Endothelial cell of umbilical vein (primary cell): ENCODE results near the gene REPS2. TPM values are rescaled to one million over a fixed set of nuclear protein-coding genes. Genes with fewer than 3 reads are reported as not detected.

Source experiments
- BruUV-seq: library from RNA; stranded (reverse); fragments of 400-500 nt; replicated peaks from 2 replicates; lab custom pipeline; 2021; lab: Mats Ljungman, UMichigan
- CTCF ChIA-PET: fragments of 300-600, 350-600 bp; sonication (Branson Sonifier 250); formaldehyde crosslinking; loops from one replicate; lab custom pipeline; 2021; ENCODE audit warnings: antibody characterized with exemption, inconsistent platforms; lab: Charles Lee
- POLR2A ChIA-PET: fragments of 300-600, 350-600 bp; sonication (Branson Sonifier 250); formaldehyde crosslinking; loops from one replicate; lab custom pipeline; 2021; ENCODE audit warnings: antibody characterized with exemption, inconsistent platforms; lab: Charles Lee
- DNase-seq: peaks from one replicate; pipeline ENCODE4 v3.0.0-alpha.2; 2011; ENCODE audit warnings: low read depth, low spot score
- FAIRE-seq: peaks from 2 replicates; lab custom pipeline; 2011; peaks lifted over from hg19 to GRCh38; lab: Jason Lieb, UNC
- H2AFZ ChIP-seq: 2 replicates; pipeline ENCODE4 v1.6.0; 2012; ENCODE audit warnings: low read depth, low read length, control low read depth, inconsistent platforms
- H3K27ac ChIP-seq: 2 replicates; pipeline ENCODE4 v1.5.1; 2011; ENCODE audit warnings: low read depth, mild to moderate bottlenecking, control low read depth, low read length, moderate library complexity; ENCODE audit not compliant: insufficient read depth
- H3K27me3 ChIP-seq, 2 experiments: 2 replicates each; pipeline versions ENCODE4 v1.6.0 to v1.6.1; 2011; ENCODE audit warnings: low read length in 2 of 2, mixed read lengths in 1 of 2; ENCODE audit not compliant: control insufficient read depth in 2 of 2, insufficient read depth in 2 of 2
- H3K36me3 ChIP-seq, 2 experiments: 2 replicates in 1 of 2; 3 replicates in 1 of 2; pipeline ENCODE4 v1.5.1; 2011; ENCODE audit warnings: low read length in 2 of 2, mild to moderate bottlenecking in 1 of 2, moderate library complexity in 1 of 2; ENCODE audit not compliant: control insufficient read depth in 2 of 2, insufficient read depth in 2 of 2; ENCODE audit errors: extremely low read depth in 1 of 2
- H3K4me1 ChIP-seq: 3 replicates; pipeline ENCODE4 v1.5.1; 2011; ENCODE audit warnings: mild to moderate bottlenecking, low read length; ENCODE audit not compliant: control insufficient read depth, insufficient read depth; ENCODE audit errors: extremely low read depth
- H3K4me2 ChIP-seq: 2 replicates; pipeline ENCODE4 v1.6.1; 2011; ENCODE audit warnings: low read length, control low read depth, mixed read lengths; ENCODE audit not compliant: insufficient read depth
- H3K4me3 ChIP-seq, 3 experiments: fragments of 200-600 bp in 1 of 3; sonication (generic), shearing (Covaris generic) in 1 of 3; replicated peaks in 1 of 3; 2 replicates each; pipeline ENCODE4 v1.5.1; 2011 to 2016; ENCODE audit warnings: control low read depth in 3 of 3, low read length in 3 of 3, mild to moderate bottlenecking in 2 of 3, inconsistent platforms in 1 of 3, low read depth in 1 of 3, moderate library complexity in 1 of 3; ENCODE audit not compliant: insufficient read depth in 1 of 3
- H3K79me2 ChIP-seq: 2 replicates; pipeline ENCODE4 v1.6.0; 2012; ENCODE audit warnings: low read length, inconsistent platforms; ENCODE audit not compliant: control insufficient read depth, insufficient read depth
- H3K9ac ChIP-seq: replicated peaks from 2 replicates; pipeline ENCODE3; 2011; ENCODE audit warnings: low read length, control low read depth; ENCODE audit not compliant: insufficient read depth; ENCODE audit errors: extremely low read depth
- H3K9me1 ChIP-seq: replicated peaks from 3 replicates; pipeline ENCODE4 v1.6.0; 2011; ENCODE audit warnings: mild to moderate bottlenecking, low read length; ENCODE audit not compliant: control insufficient read depth, insufficient read depth; ENCODE audit errors: extremely low read depth
- H3K9me3 ChIP-seq: replicated peaks from 2 replicates; pipeline ENCODE4 v1.5.1; 2012; ENCODE audit warnings: low read length, inconsistent platforms; ENCODE audit not compliant: control insufficient read depth, insufficient read depth
- H4K20me1 ChIP-seq: replicated peaks from 2 replicates; pipeline ENCODE3; 2011; ENCODE audit warnings: mild to moderate bottlenecking, low read length; ENCODE audit not compliant: control insufficient read depth, insufficient read depth; ENCODE audit errors: extremely low read depth
- EZH2 ChIP-seq: IDR thresholded peaks from 2 replicates; pipeline ENCODE4 v1.6.1; 2012; ENCODE audit warnings: borderline replicate concordance, low read depth, mild to moderate bottlenecking, moderate library complexity, low read length, inconsistent platforms; ENCODE audit not compliant: severe bottlenecking
- FOS ChIP-seq: IDR thresholded peaks from 2 replicates; pipeline ENCODE4 v1.6.1; 2011; ENCODE audit warnings: mild to moderate bottlenecking, low read length, moderate library complexity, borderline replicate concordance; ENCODE audit not compliant: insufficient read depth
- JUN ChIP-seq: IDR thresholded peaks from 2 replicates; pipeline ENCODE4 v1.6.1; 2011; ENCODE audit warnings: borderline replicate concordance, low read depth; ENCODE audit not compliant: insufficient read length, insufficient read depth
- MYC ChIP-seq: IDR thresholded peaks from one replicate; pipeline ENCODE4 v1.6.1; 2011; ENCODE audit warnings: mild to moderate bottlenecking, low read depth, low read length
- POLR2A ChIP-seq: IDR thresholded peaks from 2 replicates; pipeline ENCODE4 v1.6.1; 2012; ENCODE audit warnings: low read depth, mild to moderate bottlenecking, control low read depth, low read length
- dilution Hi-C: fragments of 300-500 bp; cut with MboI; formaldehyde crosslinking; loops from one replicate; pipeline ENCODE4 v1.15.0; 2019; ENCODE audit warnings: low sequenced_read_pairs; ENCODE audit not compliant: extremely low pct_ligation_motif_present
- intact Hi-C: fragments of 100-400 bp; cut with micrococcal nuclease; formaldehyde crosslinking; loops from one replicate; pipeline ENCODE4 v1.10.0; 2022
- polyA plus RNA-seq, 4 experiments: library from polyadenylated mRNA; depleted of rRNA in 3 of 4; stranded (reverse) in 3 of 4; unstranded in 1 of 4; fragments of >200 nt; gene quantifications; 2 replicates each; pipeline versions ENCODE4 v1.2.1 to v1.2.3, GENCODE V29; 2011 to 2012; ENCODE audit warnings: missing spikeins in 1 of 4
- total RNA-seq: library from RNA; stranded (reverse); gene quantifications from 2 replicates; pipeline ENCODE4 v1.2.3, GENCODE V29; 2021

Gene REPS2
- total and polyA plus RNA-seq, 2 donors (not counting 3 experiments of a cell fraction or from before 2014, with no cell fraction given): 0.91 to 2.6 TPM

DNA sequence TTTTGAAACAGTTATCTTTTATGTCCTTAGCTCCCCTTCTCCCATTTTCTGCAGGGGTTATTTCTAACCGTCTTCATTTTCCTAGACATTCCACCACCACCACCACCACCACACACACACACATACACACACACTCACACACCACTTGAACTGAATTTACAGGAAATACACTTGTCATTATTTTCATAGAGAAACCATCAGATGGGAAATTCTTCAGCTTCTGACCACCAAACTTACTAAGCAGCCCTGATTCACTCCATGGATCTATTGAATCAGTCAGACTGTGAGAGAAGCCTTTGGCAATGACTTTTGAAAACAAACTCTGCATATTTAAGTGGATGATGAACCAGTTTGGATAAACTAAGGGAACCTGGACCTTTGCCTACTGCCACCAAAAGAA lies 218.5 kb downstream of the REPS2 start:
- dilution Hi-C loops (no loop called here), intact Hi-C loops (no loop called here)
- no peaks in the 10 kb centered on the region for H3K36me3 ChIP-seq
- TF ChIP-seq POLR2A (no peak), JUN (no peak)
- no peaks in the 10 kb centered on the region for H4K20me1 ChIP-seq
- H3K79me2 ChIP-seq: no peaks in the 10 kb centered on the region
- H3K4me2 ChIP-seq: no peak overlapping the region
- DNase-seq (no peak), FAIRE-seq (no peak)
- CTCF ChIA-PET: no interaction called here
- no peak overlapping the region for H3K27ac ChIP-seq
- POLR2A ChIA-PET: no interaction called here
- no peaks in the 10 kb centered on the region for H3K4me1 ChIP-seq
- H3K4me3 ChIP-seq: no peak overlapping the region
- no TSS peak for BruUV-seq
- H2AFZ ChIP-seq: no peak overlapping the region
- H3K27me3 ChIP-seq: no peaks in the 10 kb centered on the region
- no peak overlapping the region for H3K9ac ChIP-seq
- no peaks in the 10 kb centered on the region for H3K9me1 ChIP-seq
- H3K9me3 ChIP-seq: no peaks in the 10 kb centered on the region

DNA sequence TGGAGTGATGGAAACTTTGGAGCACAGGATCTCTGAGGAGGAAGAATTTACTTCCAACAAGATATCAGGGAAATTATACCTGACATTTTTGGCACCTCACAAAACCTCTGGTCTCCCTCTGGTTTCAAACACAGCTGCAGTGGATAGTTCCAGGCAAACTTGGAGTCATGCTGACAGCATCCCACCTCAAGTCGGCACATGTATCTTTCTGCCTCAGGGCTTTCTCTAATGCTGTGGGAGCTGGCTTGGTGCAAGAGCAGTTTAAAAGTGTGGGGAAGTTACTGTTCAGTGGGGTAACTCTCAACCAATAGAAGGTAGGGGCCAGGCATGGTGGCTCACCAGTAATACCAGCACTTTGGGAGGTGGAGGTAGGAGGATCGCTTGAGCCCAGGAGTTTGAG lies 221.5 kb downstream of the REPS2 start:
- Histone ChIP-seq H3K4me3 (no peak overlapping the region), H3K27me3 (no peaks in the 10 kb centered on the region), H2AFZ (no peak overlapping the region), H3K9me3 (no peaks in the 10 kb centered on the region), H3K9ac (no peak overlapping the region), H4K20me1 (no peaks in the 10 kb centered on the region), H3K4me2 (no peak overlapping the region), H3K4me1 (no peaks in the 10 kb centered on the region), H3K36me3 (no peaks in the 10 kb centered on the region), H3K79me2 (no peaks in the 10 kb centered on the region), H3K9me1 (no peaks in the 10 kb centered on the region), H3K27ac (no peak overlapping the region)
- ChIA-PET CTCF (no interaction called here), POLR2A (no interaction called here)
- FAIRE-seq (no peak), DNase-seq (no peak)
- dilution Hi-C loops (no loop called here), intact Hi-C loops (no loop called here)
- no peak for TF ChIP-seq JUN
- TF ChIP-seq MYC: no peak
- no peak for TF ChIP-seq EZH2
- no peak for TF ChIP-seq FOS
- no TSS peak for BruUV-seq
